ENCODE data around the gene GP2. TPM values are rescaled to one million over a fixed set of nuclear protein-coding genes. Genes with fewer than 3 reads are reported as not detected.

The GP2 gene
- total RNA-seq, 4 donors from 2014 or later: 0.44 TPM; not detected in 3

- DNase-seq: no peak
- TF ChIP-seq CTCF (IDR thresholded peaks at IDR 0.05) (no peak), POLR2A (IDR thresholded peaks at IDR 0.05) (no peak)
- Histone ChIP-seq H3K36me3 (no peaks in the 10 kb centered on the region), H3K4me1 (no peaks in the 10 kb centered on the region), H3K27ac (no peak overlapping the region), H3K27me3 (no peaks in the 10 kb centered on the region), H3K4me3 (replicated peaks in 1 of 3) (no peak overlapping the region), H3K9me3 (no peaks in the 10 kb centered on the region)
- intact Hi-C loops (cut with DNase I): no loop called here
- 50 to 52% methylated on average over 5 of the region's 5 CpGs for WGBS, 2 donors
These were observed 5.8 kb upstream of the GP2 start for GRCh38 chr16:20333120-20333519.

- intact Hi-C loops (cut with DNase I): no loop called here
- TF ChIP-seq POLR2A (IDR thresholded peaks at IDR 0.05) (no peak), CTCF (IDR thresholded peaks at IDR 0.05) (no peak)
- no peaks in the 10 kb centered on the region for H3K4me1 ChIP-seq
- no peak for DNase-seq
- H3K27ac ChIP-seq: no peak overlapping the region
- 84 to 85% methylated on average over 8 of the region's 8 CpGs for whole genome bisulfite sequencing, 2 donors
- H3K36me3 ChIP-seq: no peaks in the 10 kb centered on the region
- H3K9me3 ChIP-seq: no peaks in the 10 kb centered on the region
- H3K27me3 ChIP-seq: no peaks in the 10 kb centered on the region
- no peak overlapping the region for H3K4me3 ChIP-seq (replicated peaks in 1 of 3)
These were observed 5.1 kb upstream of the GP2 start for GRCh38 chr16:20332411-20332810.

- TF ChIP-seq POLR2A (IDR thresholded peaks at IDR 0.05) (no peak), CTCF (IDR thresholded peaks at IDR 0.05) (no peak)
- H3K4me1 ChIP-seq: no peaks in the 10 kb centered on the region
- no peak overlapping the region for H3K27ac ChIP-seq
- H3K4me3 ChIP-seq (replicated peaks in 1 of 3): no peak overlapping the region
- intact Hi-C loops (cut with DNase I): no loop called here
- no peak for DNase-seq
- WGBS, 2 donors: 79 to 88% methylated on average over 5 of the region's 5 CpGs
- H3K27me3 ChIP-seq: no peaks in the 10 kb centered on the region
- no peaks in the 10 kb centered on the region for H3K9me3 ChIP-seq
- H3K36me3 ChIP-seq: no peaks in the 10 kb centered on the region
These were observed 4.3 kb upstream of the GP2 start for GRCh38 chr16:20331635-20332034.

GRCh38 chr16:20329392-20330138 is 2.3 kb upstream of the GP2 start:
- no peaks in the 10 kb centered on the region for H3K27me3 ChIP-seq
- H3K27ac ChIP-seq: no peak overlapping the region
- 73 to 83% methylated on average over 5 of the region's 5 CpGs for WGBS, 2 donors
- TF ChIP-seq POLR2A (IDR thresholded peaks at IDR 0.05) (no peak), CTCF (IDR thresholded peaks at IDR 0.05) (no peak)
- H3K4me3 ChIP-seq (replicated peaks in 1 of 3): no peak overlapping the region
- DNase-seq: no peak
- H3K9me3 ChIP-seq: no peaks in the 10 kb centered on the region
- no peaks in the 10 kb centered on the region for H3K4me1 ChIP-seq
- H3K36me3 ChIP-seq: no peaks in the 10 kb centered on the region
- intact Hi-C loops (cut with DNase I): no loop called here

GRCh38 chr16:20326321-20326720 is 992 bp downstream of the GP2 start:
- Histone ChIP-seq H3K36me3 (no peaks in the 10 kb centered on the region), H3K27me3 (no peaks in the 10 kb centered on the region), H3K4me3 (replicated peaks in 1 of 3) (no peak overlapping the region), H3K9me3 (no peaks in the 10 kb centered on the region), H3K27ac (no peak overlapping the region), H3K4me1 (no peaks in the 10 kb centered on the region)
- intact Hi-C loops (cut with DNase I): no loop called here
- no peak for DNase-seq
- WGBS, 2 donors: 72 to 75% methylated on average over 3 of the region's 3 CpGs
- TF ChIP-seq CTCF (IDR thresholded peaks at IDR 0.05): no peak
- TF ChIP-seq POLR2A (IDR thresholded peaks at IDR 0.05): no peak
